Measurements from ENCODE around the gene LNX1.
A peak's percentile ranks its signal among the peaks of the same experiment; 100 is the strongest.

LNX1 gene

GRCh38 chr4:53591372-53591892 lies at the start of gene LNX1:
Gene LNX1, minus strand, starts transcription at chr4:53591486. Its CDS starts 17,484 bp downstream, at chr4:53574002.
- DNase-seq: peak; percentile 67

- DNase-seq: no peak
Measured at GRCh38 chr4:53640576-53641453, 49.5 kb upstream of the LNX1 start.

GRCh38 chr4:53638919-53639318 lies 47.6 kb upstream of the LNX1 start:
- DNase-seq: no peak

GRCh38 chr4:53637348-53637747 lies 46.1 kb upstream of the LNX1 start:
- no peak for DNase-seq

GRCh38 chr4:53635697-53636483 lies 44.6 kb upstream of the LNX1 start:
- no peak for DNase-seq

GRCh38 chr4:53633608-53634007 lies 42.3 kb upstream of the LNX1 start:
- DNase-seq: peak; percentile 91

- no peak for DNase-seq
Measured at GRCh38 chr4:53629296-53629695, 38.0 kb upstream of the LNX1 start.

GRCh38 chr4:53626491-53626890 lies 35.2 kb upstream of the LNX1 start:
- DNase-seq: peak; percentile 46

GRCh38 chr4:53625888-53626287 lies 34.6 kb upstream of the LNX1 start:
- DNase-seq: no peak

GRCh38 chr4:53622739-53623151 lies 31.5 kb upstream of the LNX1 start:
- DNase-seq: no peak

- DNase-seq: no peak
Measured at GRCh38 chr4:53620956-53621355, 29.7 kb upstream of the LNX1 start.

GRCh38 chr4:53619431-53619830 lies 28.1 kb upstream of the LNX1 start:
- DNase-seq: no peak

GRCh38 chr4:53618321-53618720 lies 27.0 kb upstream of the LNX1 start:
- DNase-seq: no peak

- no peak for DNase-seq
Measured at GRCh38 chr4:53617101-53617680, 25.9 kb upstream of the LNX1 start.

GRCh38 chr4:53616219-53616618 lies 24.9 kb upstream of the LNX1 start:
- no peak for DNase-seq

- DNase-seq: no peak
Measured at GRCh38 chr4:53614591-53614990, 23.3 kb upstream of the LNX1 start.

GRCh38 chr4:53613428-53613827 lies 22.1 kb upstream of the LNX1 start:
- no peak for DNase-seq

GRCh38 chr4:53608649-53609048 lies 17.4 kb upstream of the LNX1 start:
- DNase-seq: no peak

- no peak for DNase-seq
Measured at GRCh38 chr4:53608242-53608641, 17.0 kb upstream of the LNX1 start.

GRCh38 chr4:53605783-53606182 lies 14.5 kb upstream of the LNX1 start:
- no peak for DNase-seq

- no peak for DNase-seq
Measured at GRCh38 chr4:53602390-53602789, 11.1 kb upstream of the LNX1 start.

GRCh38 chr4:53601251-53601764 lies 10.0 kb upstream of the LNX1 start:
- DNase-seq: peak; percentile 24

GRCh38 chr4:53599632-53600031 lies 8.3 kb upstream of the LNX1 start:
- DNase-seq: no peak

Data from MV-4-11 (cell line).